ENCODE measurements around the gene EPB41L3. TPM values are rescaled to one million over a fixed set of nuclear protein-coding genes. Genes with fewer than 3 reads are reported as not detected.

EPB41L3 gene
- total and polyA plus RNA-seq, 11 donors = 2.7 to 45.6 (median 7.9) TPM

GRCh38 chr18:5466256-5466655, 77.5 kb downstream of the EPB41L3 start:
- TF ChIP-seq CTCF (IDR thresholded peaks at IDR 0.05) (no peak), POLR2A (IDR thresholded peaks at IDR 0.05) (no peak)
- no peaks in the 10 kb centered on the region for H3K36me3 ChIP-seq
- 71 to 86% (median 79%) methylated on average over 5 of the region's 5 CpGs for WGBS, 4 donors
- no peak overlapping the region for H3K4me3 ChIP-seq
- intact Hi-C loops (cut with DNase I) = loop anchor here in 1 of 10 donors (10.0 kb wide), 1 partner anchor 49 kb away; no protein-coding TSS in a partner anchor
- peaks cover 0 to 52% (median 0%) of the 10 kb centered on the region in 12 donors for H3K4me1 ChIP-seq
- H3K9me3 ChIP-seq = no peaks in the 10 kb centered on the region
- ATAC-seq (peak in 3 of 4 donors; percentile 42 to 63 (median 56)), DNase-seq (no peak)
- peak overlapping the region in 1 of 12 donors; percentile 67 for H3K27ac ChIP-seq
- peaks cover 0 to 9% (median 0%) of the 10 kb centered on the region in 9 donors for H3K27me3 ChIP-seq

- 54 to 76% (median 64%) methylated on average over 2 of the region's 2 CpGs for WGBS, 4 donors
- no peak overlapping the region for H3K4me3 ChIP-seq
- no peaks in the 10 kb centered on the region for H3K9me3 ChIP-seq
- peaks cover 0 to 52% (median 0%) of the 10 kb centered on the region in 12 donors for H3K4me1 ChIP-seq
- ATAC-seq = peak in 1 of 4 donors; percentile 7
- intact Hi-C loops (cut with DNase I) = loop anchor here in 1 of 10 donors (10.0 kb wide), 1 partner anchor 51 kb away; no protein-coding TSS in a partner anchor
- TF ChIP-seq POLR2A (IDR thresholded peaks at IDR 0.05) (no peak), CTCF (IDR thresholded peaks at IDR 0.05) (no peak)
- H3K36me3 ChIP-seq = no peaks in the 10 kb centered on the region
- H3K27me3 ChIP-seq = peaks cover 0 to 9% (median 0%) of the 10 kb centered on the region in 9 donors
- no peak for DNase-seq
- H3K27ac ChIP-seq = peak overlapping the region in 1 of 12 donors; percentile 67
Observed at GRCh38 chr18:5464251-5464650, 79.5 kb downstream of the EPB41L3 start.

- ATAC-seq = peak in 1 of 4 donors; percentile 11
- intact Hi-C loops (cut with DNase I) = loop anchor here in 1 of 10 donors (10.0 kb wide), 1 partner anchor 51 kb away; no protein-coding TSS in a partner anchor
- H3K9me3 ChIP-seq = no peaks in the 10 kb centered on the region
- no peak for DNase-seq
- H3K4me1 ChIP-seq = peaks cover 0 to 52% (median 0%) of the 10 kb centered on the region in 12 donors
- H3K4me3 ChIP-seq = no peak overlapping the region
- H3K27ac ChIP-seq = peak overlapping the region in 1 of 12 donors; percentile 67
- 85 to 90% (median 89%) methylated on average over 8 of the region's 8 CpGs for WGBS, 4 donors
- H3K27me3 ChIP-seq = peaks cover 0 to 9% (median 0%) of the 10 kb centered on the region in 9 donors
- H3K36me3 ChIP-seq = no peaks in the 10 kb centered on the region
- TF ChIP-seq CTCF (IDR thresholded peaks at IDR 0.05) (no peak), POLR2A (IDR thresholded peaks at IDR 0.05) (no peak)
Observed at GRCh38 chr18:5463831-5464230, 80.0 kb downstream of the EPB41L3 start.

- H3K27ac ChIP-seq = peak overlapping the region in 2 of 12 donors; percentile 22 to 67
- H3K36me3 ChIP-seq = no peaks in the 10 kb centered on the region
- ATAC-seq = peak; percentile 51 to 93 (median 84)
- peak; percentile 46 to 84 (median 66) for DNase-seq
- intact Hi-C loops (cut with DNase I) = loop anchor here in 1 of 10 donors (10.0 kb wide), 1 partner anchor 51 kb away; no protein-coding TSS in a partner anchor
- H3K9me3 ChIP-seq = no peaks in the 10 kb centered on the region
- no peak for TF ChIP-seq POLR2A (IDR thresholded peaks at IDR 0.05)
- no peak for TF ChIP-seq CTCF (IDR thresholded peaks at IDR 0.05)
- WGBS, 4 donors = 57 to 73% (median 65%) methylated on average over 5 of the region's 5 CpGs
- H3K4me1 ChIP-seq = peaks cover 0 to 52% (median 0%) of the 10 kb centered on the region in 12 donors
- peaks cover 0 to 8% (median 0%) of the 10 kb centered on the region in 9 donors for H3K27me3 ChIP-seq
- no peak overlapping the region for H3K4me3 ChIP-seq
Observed at GRCh38 chr18:5463390-5463789, 80.4 kb downstream of the EPB41L3 start.
